A549 (cell line): ENCODE data around the gene TAS1R3.
"Not testable (repeated sequence)": the region's sequence is repeated elsewhere in the genome, so short reads cannot be mapped to it uniquely, and the experiment has no call there.

Experiments used
- NR3C1 ChIP-seq: fragments of >200 bp; sonication (Bioruptor Twin); formaldehyde crosslinking; IDR thresholded peaks from 3 replicates; pipeline ENCODE4 v1.6.1; 2017
- RCOR1 ChIP-seq: fragments of 150-350 bp; IDR thresholded peaks from 2 replicates; pipeline ENCODE4 v1.6.1; 2014; ENCODE audit warnings: antibody characterized with exemption, low read length, low read depth
- ZNF302 ChIP-seq: fragments of 250-450 bp; sonication (Bioruptor Pico); IDR thresholded peaks from 2 replicates; pipeline ENCODE4 v1.9.0; 2021; ENCODE audit warnings: inconsistent platforms, mild to moderate bottlenecking, moderate library complexity
- TF ChIP-seq, protein P1 (sequence below): fragments of >200 bp; sonication (Bioruptor Twin); formaldehyde crosslinking; IDR thresholded peaks from 3 replicates; pipeline ENCODE4 v1.5.1; 2016

DNA sequence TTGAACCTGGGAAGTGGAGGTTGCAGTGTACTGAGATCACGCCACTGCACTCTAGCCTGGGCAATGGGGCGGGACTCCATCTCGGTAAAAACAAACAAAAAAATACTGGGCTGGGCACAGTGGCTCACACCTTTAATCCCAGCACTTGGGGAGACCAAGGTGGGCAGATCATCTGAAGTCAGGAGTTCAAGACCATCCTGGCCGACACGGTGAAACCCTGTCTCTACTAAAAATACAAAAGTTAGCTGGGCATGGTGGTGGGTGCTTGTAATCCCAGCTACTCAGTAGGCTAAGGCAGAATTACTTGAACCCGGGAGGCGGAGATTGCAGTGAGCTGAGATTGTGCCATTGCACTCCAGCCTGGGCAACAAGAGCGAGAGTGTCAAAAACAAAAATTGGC, 14.9 kb upstream of the TAS1R3 start:
- not testable (repeated sequence) for TF ChIP-seq NR3C1; ZNF302 (CRISPR knock-in tag); RCOR1
- TF ChIP-seq, protein P1, sequence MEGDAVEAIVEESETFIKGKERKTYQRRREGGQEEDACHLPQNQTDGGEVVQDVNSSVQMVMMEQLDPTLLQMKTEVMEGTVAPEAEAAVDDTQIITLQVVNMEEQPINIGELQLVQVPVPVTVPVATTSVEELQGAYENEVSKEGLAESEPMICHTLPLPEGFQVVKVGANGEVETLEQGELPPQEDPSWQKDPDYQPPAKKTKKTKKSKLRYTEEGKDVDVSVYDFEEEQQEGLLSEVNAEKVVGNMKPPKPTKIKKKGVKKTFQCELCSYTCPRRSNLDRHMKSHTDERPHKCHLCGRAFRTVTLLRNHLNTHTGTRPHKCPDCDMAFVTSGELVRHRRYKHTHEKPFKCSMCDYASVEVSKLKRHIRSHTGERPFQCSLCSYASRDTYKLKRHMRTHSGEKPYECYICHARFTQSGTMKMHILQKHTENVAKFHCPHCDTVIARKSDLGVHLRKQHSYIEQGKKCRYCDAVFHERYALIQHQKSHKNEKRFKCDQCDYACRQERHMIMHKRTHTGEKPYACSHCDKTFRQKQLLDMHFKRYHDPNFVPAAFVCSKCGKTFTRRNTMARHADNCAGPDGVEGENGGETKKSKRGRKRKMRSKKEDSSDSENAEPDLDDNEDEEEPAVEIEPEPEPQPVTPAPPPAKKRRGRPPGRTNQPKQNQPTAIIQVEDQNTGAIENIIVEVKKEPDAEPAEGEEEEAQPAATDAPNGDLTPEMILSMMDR, result not testable (repeated sequence)
